Measurements from ENCODE around the gene TBC1D12.

DNA sequence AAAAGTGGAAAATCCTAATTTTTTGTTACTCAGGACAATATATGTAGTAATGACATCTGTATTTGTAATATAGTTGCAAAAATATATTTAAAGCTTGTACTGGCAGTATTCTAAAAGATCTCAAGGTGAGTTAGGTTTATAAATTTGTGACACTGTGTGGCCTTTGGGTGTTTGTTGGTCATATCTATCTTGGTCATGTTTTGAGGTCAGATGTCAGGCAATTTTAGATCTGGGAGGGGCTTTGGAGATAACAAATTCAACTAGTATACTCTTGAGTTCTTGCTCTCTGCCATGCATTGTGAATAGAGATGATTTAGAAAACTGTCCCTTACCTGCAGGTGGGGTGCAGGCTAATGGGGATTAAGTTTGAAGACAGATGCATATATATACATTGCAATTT is 3.1 kb downstream of the TBC1D12 start:
- TF ChIP-seq, protein P1, sequence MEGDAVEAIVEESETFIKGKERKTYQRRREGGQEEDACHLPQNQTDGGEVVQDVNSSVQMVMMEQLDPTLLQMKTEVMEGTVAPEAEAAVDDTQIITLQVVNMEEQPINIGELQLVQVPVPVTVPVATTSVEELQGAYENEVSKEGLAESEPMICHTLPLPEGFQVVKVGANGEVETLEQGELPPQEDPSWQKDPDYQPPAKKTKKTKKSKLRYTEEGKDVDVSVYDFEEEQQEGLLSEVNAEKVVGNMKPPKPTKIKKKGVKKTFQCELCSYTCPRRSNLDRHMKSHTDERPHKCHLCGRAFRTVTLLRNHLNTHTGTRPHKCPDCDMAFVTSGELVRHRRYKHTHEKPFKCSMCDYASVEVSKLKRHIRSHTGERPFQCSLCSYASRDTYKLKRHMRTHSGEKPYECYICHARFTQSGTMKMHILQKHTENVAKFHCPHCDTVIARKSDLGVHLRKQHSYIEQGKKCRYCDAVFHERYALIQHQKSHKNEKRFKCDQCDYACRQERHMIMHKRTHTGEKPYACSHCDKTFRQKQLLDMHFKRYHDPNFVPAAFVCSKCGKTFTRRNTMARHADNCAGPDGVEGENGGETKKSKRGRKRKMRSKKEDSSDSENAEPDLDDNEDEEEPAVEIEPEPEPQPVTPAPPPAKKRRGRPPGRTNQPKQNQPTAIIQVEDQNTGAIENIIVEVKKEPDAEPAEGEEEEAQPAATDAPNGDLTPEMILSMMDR (IDR thresholded peaks at IDR 0.05) = no peak
- no peak for TF ChIP-seq EZH2 (IDR thresholded peaks at IDR 0.05)

Measured in neural progenitor cell (in vitro differentiated cells).